GM12892 (cell line): ENCODE results near the gene GPR87.

ENCODE experiments used
- POLR2A ChIP-seq: IDR thresholded peaks from 2 replicates; pipeline ENCODE4 v1.6.1; 2011; ENCODE audit warnings: low read depth, low read length, control low read depth
- TAF1 ChIP-seq: IDR thresholded peaks from 2 replicates; pipeline ENCODE4 v1.6.1; 2011; ENCODE audit warnings: low read depth, mild to moderate bottlenecking, control low read depth, low read length, borderline replicate concordance

DNA sequence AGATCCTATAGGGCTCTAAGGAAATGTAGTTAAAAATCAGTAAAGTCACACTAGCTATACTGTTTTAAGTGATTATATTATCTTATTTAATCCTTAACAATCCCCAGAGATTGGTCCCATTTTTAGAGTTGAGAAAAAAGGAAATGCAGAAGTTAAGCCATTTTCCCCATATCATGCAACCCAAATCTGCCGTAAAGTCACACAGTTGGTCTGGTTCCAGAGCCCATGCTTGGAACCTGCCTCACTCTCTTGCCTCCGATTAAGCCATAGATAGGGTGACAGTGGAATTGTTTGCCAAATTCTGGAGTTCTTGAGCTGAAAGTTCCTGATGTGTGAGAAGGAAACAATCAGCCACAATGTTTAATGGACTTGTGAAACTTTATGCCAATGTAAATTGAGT is 15.1 kb upstream of the GPR87 start:
- no peak for TF ChIP-seq POLR2A
- TF ChIP-seq TAF1: no peak
